ENCODE data around the gene ERG28.
A peak's percentile ranks its signal among the peaks of the same experiment; 100 is the strongest.

ERG28 gene

GRCh38 chr14:75660630-75661498, at the start of gene ERG28, which contains the start of gene TTLL5:
Gene ERG28, minus strand, starts transcription at chr14:75660876. Its CDS starts 3,374 bp downstream, at chr14:75657502.
Gene TTLL5, plus strand, starts transcription at chr14:75661246. Its CDS starts 1,904 bp downstream, at chr14:75663150.
- peak within 1 kb of the TSS; percentile 74 to 85 (median 80) for H3K9ac ChIP-seq
- no peaks in the 10 kb centered on the region for H3K27me3 ChIP-seq
- H3K36me3 ChIP-seq = peaks cover 12 to 46% (median 36%) of the 10 kb centered on the region in 11 experiments; a peak in 20 of 22 replicates
- peak within 1 kb of the TSS; percentile 43 to 86 (median 65); a peak in 21 of 22 replicates for H3K27ac ChIP-seq
- peak within 1 kb of the TSS; percentile 83 to 98 (median 94) for H3K4me3 ChIP-seq
- peak within 1 kb of the TSS; percentile 77 to 94 (median 87) for H3K4me2 ChIP-seq
- H3K9me3 ChIP-seq (replicated peaks in 1 of 11) = no peaks in the 10 kb centered on the region
- H4K20me1 ChIP-seq = peaks cover 0 to 9% (median 0%) of the 10 kb centered on the region in 11 experiments; a peak in 1 of 22 replicates
- peaks cover 19 to 26% (median 23%) of the 10 kb centered on the region in 10 experiments for H3K4me1 ChIP-seq
- TF ChIP-seq Cebpa-rat (IDR thresholded peaks at IDR 0.05) = no peak

- TF ChIP-seq Cebpa-rat (IDR thresholded peaks at IDR 0.05) = no peak
- Histone ChIP-seq H4K20me1 (no peaks in the 10 kb centered on the region), H3K9me3 (replicated peaks in 1 of 11) (no peaks in the 10 kb centered on the region), H3K27ac (no peak overlapping the region), H3K36me3 (peaks cover 26 to 90% (median 58%) of the 10 kb centered on the region in 11 experiments), H3K27me3 (no peaks in the 10 kb centered on the region), H3K4me1 (no peaks in the 10 kb centered on the region), H3K4me3 (no peak overlapping the region), H3K9ac (no peak overlapping the region), H3K4me2 (no peak overlapping the region)
These were observed 48.6 kb upstream of the ERG28 start for GRCh38 chr14:75709207-75709812.

DNA sequence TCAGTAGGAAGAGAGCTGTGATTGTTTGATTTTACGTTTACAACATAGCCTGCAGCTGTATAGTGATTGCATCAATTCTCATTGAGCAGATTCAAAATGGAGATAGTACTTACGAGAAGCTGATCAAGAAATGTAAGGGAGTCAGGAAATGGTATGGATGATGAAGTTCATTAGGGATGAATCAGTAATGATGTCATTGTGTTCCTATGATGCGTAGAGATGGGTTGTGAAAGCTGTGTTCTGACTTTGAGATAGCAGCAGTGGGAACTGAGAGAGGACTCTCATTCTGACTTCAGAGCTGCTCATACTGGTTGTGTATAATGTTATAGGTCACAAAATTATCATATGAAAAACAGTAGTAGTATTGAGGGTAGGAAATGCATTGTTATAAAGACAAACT, 44.3 kb upstream of the ERG28 start:
- Histone ChIP-seq H4K20me1 (no peaks in the 10 kb centered on the region), H3K4me3 (no peak overlapping the region), H3K36me3 (peaks cover 60 to 92% (median 79%) of the 10 kb centered on the region in 11 experiments), H3K27ac (no peak overlapping the region), H3K4me2 (no peak overlapping the region), H3K9me3 (replicated peaks in 1 of 11) (peaks cover 0 to 8% (median 6%) of the 10 kb centered on the region in 11 experiments; a peak in 10 of 22 replicates), H3K9ac (no peak overlapping the region), H3K4me1 (peaks cover 0 to 4% (median 0%) of the 10 kb centered on the region in 10 experiments; a peak in 3 of 20 replicates), H3K27me3 (no peaks in the 10 kb centered on the region)
- no peak for TF ChIP-seq Cebpa-rat (IDR thresholded peaks at IDR 0.05)

GRCh38 chr14:75703467-75703866, 42.8 kb upstream of the ERG28 start:
- Histone ChIP-seq H3K9me3 (replicated peaks in 1 of 11) (peaks cover 0 to 10% (median 7%) of the 10 kb centered on the region in 11 experiments; a peak in 10 of 22 replicates), H3K4me3 (no peak overlapping the region), H3K36me3 (peaks cover 60 to 95% (median 83%) of the 10 kb centered on the region in 11 experiments), H3K9ac (no peak overlapping the region), H4K20me1 (no peaks in the 10 kb centered on the region), H3K4me2 (no peak overlapping the region), H3K4me1 (peaks cover 0 to 19% (median 2%) of the 10 kb centered on the region in 10 experiments; a peak in 8 of 20 replicates), H3K27me3 (no peaks in the 10 kb centered on the region), H3K27ac (no peak overlapping the region)
- TF ChIP-seq Cebpa-rat (IDR thresholded peaks at IDR 0.05) = no peak

GRCh38 chr14:75702616-75703261, 42.1 kb upstream of the ERG28 start:
- H3K27ac ChIP-seq = no peak overlapping the region
- H3K9ac ChIP-seq = no peak overlapping the region
- H3K4me3 ChIP-seq = no peak overlapping the region
- H3K4me1 ChIP-seq = peaks cover 0 to 27% (median 2%) of the 10 kb centered on the region in 10 experiments; a peak in 8 of 20 replicates
- H3K4me2 ChIP-seq = no peak overlapping the region
- no peak for TF ChIP-seq Cebpa-rat (IDR thresholded peaks at IDR 0.05)
- H3K36me3 ChIP-seq = peaks cover 52 to 95% (median 83%) of the 10 kb centered on the region in 11 experiments
- H3K27me3 ChIP-seq = no peaks in the 10 kb centered on the region
- peaks cover 0 to 10% (median 7%) of the 10 kb centered on the region in 11 experiments; a peak in 10 of 22 replicates for H3K9me3 ChIP-seq (replicated peaks in 1 of 11)
- no peaks in the 10 kb centered on the region for H4K20me1 ChIP-seq

DNA sequence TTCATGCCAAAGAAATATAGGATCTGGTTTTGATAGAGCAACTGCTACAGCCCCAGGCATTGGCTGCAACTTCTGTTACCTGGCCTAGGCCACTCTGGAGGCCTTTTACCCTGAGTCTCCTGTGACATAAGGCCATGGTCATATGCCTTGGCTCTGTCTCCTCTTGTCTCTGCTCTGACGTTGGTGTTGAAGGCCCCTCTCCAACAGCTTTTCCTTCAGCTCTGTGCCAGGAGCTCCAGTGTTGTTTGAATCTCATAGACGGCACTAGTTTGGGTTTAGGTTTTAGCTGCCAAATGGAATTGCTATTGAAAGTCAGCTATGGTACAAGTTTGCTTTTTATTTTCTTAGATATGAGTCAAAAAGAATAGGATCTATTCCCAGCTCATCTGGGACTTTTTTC, 41.4 kb upstream of the ERG28 start:
- Histone ChIP-seq H3K9me3 (replicated peaks in 1 of 11) (peaks cover 0 to 10% (median 7%) of the 10 kb centered on the region in 11 experiments; a peak in 10 of 22 replicates), H4K20me1 (no peaks in the 10 kb centered on the region), H3K36me3 (peaks cover 52 to 98% (median 83%) of the 10 kb centered on the region in 11 experiments), H3K4me3 (no peak overlapping the region), H3K4me1 (peaks cover 0 to 33% (median 2%) of the 10 kb centered on the region in 10 experiments; a peak in 8 of 20 replicates), H3K4me2 (no peak overlapping the region), H3K27ac (no peak overlapping the region), H3K27me3 (no peaks in the 10 kb centered on the region), H3K9ac (no peak overlapping the region)
- TF ChIP-seq Cebpa-rat (IDR thresholded peaks at IDR 0.05) = no peak

GRCh38 chr14:75700295-75700694, 39.6 kb upstream of the ERG28 start:
- no peaks in the 10 kb centered on the region for H3K27me3 ChIP-seq
- peaks cover 0 to 38% (median 2%) of the 10 kb centered on the region in 10 experiments; a peak in 8 of 20 replicates for H3K4me1 ChIP-seq
- H3K9me3 ChIP-seq (replicated peaks in 1 of 11) = peaks cover 1 to 11% (median 9%) of the 10 kb centered on the region in 11 experiments
- peaks cover 46 to 97% (median 83%) of the 10 kb centered on the region in 11 experiments for H3K36me3 ChIP-seq
- no peaks in the 10 kb centered on the region for H4K20me1 ChIP-seq
- H3K27ac ChIP-seq = no peak overlapping the region
- H3K4me2 ChIP-seq = peak overlapping the region in 2 of 11 experiments; percentile 60 to 74; a peak in 2 of 22 replicates
- H3K4me3 ChIP-seq = no peak overlapping the region
- no peak overlapping the region for H3K9ac ChIP-seq
- no peak for TF ChIP-seq Cebpa-rat (IDR thresholded peaks at IDR 0.05)

- Histone ChIP-seq H3K9me3 (replicated peaks in 1 of 11) (peaks cover 11 to 21% (median 19%) of the 10 kb centered on the region in 11 experiments), H3K27ac (no peak overlapping the region), H3K4me1 (peaks cover 0 to 38% (median 2%) of the 10 kb centered on the region in 10 experiments; a peak in 8 of 20 replicates), H3K9ac (no peak overlapping the region), H3K36me3 (peaks cover 46 to 97% (median 87%) of the 10 kb centered on the region in 11 experiments), H4K20me1 (no peaks in the 10 kb centered on the region), H3K4me2 (peak overlapping the region in 3 of 11 experiments; percentile 54 to 74 (median 60); a peak in 6 of 22 replicates), H3K4me3 (no peak overlapping the region), H3K27me3 (no peaks in the 10 kb centered on the region)
- TF ChIP-seq Cebpa-rat (IDR thresholded peaks at IDR 0.05) = no peak
These were observed 38.7 kb upstream of the ERG28 start for GRCh38 chr14:75699331-75699730.
